Measurements from ENCODE around the gene SMCO4.
A peak's percentile ranks its signal among the peaks of the same experiment; 100 is the strongest.

Gene SMCO4

DNA sequence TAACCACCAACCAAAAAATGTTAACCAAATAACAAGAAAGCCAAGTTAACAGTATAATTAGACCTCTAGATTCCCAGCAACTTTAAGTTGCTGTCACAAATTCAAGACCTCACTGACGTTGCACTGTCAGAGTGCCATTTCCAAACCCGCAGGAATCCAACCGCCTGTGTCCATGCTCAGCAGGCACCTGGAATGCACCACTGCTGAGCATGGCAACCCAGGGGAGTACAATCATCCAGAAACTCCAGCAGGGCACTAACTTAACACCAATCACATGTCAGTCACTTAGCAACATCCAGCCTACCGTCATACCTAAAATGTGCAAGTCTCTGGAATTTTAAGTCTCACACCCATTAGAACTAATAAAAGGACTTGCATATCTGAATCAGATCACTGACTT lies 48.8 kb downstream of the SMCO4 start:
- Histone ChIP-seq H3K36me3 (ENCODE audit: control insufficient read depth, low read depth, low read length) (no peaks in the 10 kb centered on the region), H3K4me3 (ENCODE audit: low read length) (no peak overlapping the region), H3K4me1 (ENCODE audit: control insufficient read depth, low read depth, low read length) (peaks cover 60% of the 10 kb centered on the region), H3K27me3 (ENCODE audit: control insufficient read depth, insufficient read depth, low read length) (no peaks in the 10 kb centered on the region), H3K9ac (ENCODE audit: low read length) (no peak overlapping the region), H3K9me3 (ENCODE audit: control insufficient read depth, low read depth, low read length) (no peaks in the 10 kb centered on the region), H3K27ac (ENCODE audit: low read length) (no peak overlapping the region)

DNA sequence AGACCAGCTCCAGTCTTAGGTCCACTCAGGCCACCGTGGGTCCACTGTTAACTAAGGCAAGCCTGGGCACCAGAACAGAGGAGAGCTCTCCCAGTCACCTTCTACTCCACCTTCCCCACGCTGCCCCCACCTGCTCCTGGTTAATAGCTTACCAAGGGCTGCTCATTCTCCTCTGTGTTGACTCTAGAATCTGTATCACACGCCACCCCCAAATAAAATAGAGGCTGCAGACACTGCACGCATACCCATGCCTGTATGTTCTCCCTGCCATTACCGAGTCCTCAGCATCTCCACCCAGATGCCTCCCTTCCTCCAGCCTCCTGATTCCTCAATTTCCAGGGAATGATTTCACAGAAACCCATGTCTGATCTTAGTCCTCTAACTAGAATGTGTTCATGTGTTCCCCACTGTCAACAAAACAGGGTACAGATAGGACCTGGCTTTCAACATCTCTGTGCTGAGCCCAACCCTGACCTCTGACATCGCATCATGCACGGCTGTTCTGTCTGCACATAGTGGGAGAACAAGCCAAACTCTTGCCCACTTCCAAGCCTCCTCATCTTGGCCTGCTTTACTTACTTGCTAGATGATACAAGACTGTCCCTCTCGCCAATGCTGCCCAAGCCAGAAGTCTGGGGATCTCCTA lies 49.8 kb downstream of the SMCO4 start:
- Histone ChIP-seq H3K9me3 (ENCODE audit: control insufficient read depth, low read depth, low read length) (no peaks in the 10 kb centered on the region), H3K27ac (ENCODE audit: low read length) (no peak overlapping the region), H3K4me3 (ENCODE audit: low read length) (no peak overlapping the region), H3K36me3 (ENCODE audit: control insufficient read depth, low read depth, low read length) (no peaks in the 10 kb centered on the region), H3K9ac (ENCODE audit: low read length) (no peak overlapping the region), H3K27me3 (ENCODE audit: control insufficient read depth, insufficient read depth, low read length) (no peaks in the 10 kb centered on the region), H3K4me1 (ENCODE audit: control insufficient read depth, low read depth, low read length) (peaks cover 60% of the 10 kb centered on the region)

DNA sequence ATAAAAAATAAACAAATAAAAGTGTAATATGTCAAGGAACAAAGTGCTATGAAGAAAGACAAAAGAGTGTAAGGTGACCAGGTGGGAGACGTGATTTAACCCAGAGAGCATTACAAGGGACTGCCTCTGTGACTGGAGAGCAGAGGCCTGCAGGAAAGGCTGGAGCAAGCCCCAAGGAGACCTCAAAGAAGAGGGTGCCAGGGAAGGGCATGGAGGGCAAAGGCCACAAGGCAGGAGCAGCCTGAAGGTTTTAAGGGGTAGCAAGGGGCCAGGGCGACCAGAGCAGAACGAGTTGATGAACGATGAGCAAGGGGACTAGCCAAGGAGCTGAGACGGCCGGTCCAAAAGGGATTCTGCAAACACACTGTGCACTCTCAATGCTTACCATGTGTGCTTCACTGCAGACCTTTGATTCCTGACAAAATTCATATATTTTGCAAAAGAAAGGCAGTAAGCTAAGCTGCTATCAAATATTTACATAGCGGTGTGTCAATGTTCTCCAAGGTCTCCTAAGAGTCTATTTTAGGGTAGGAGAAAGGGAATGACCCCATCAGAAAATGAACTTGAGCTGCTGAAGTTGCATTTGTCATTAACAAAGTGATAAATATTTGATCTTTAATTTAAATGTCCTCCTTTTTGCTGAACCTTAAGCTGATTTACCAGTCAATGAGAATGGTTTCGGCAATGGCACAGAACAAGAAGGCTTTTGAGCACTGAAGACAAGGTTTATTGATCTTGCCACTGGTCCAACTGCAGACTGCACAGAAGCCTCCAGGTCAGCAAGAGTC lies 50.5 kb downstream of the SMCO4 start:
- H3K27ac ChIP-seq (ENCODE audit: low read length): no peak overlapping the region
- no peaks in the 10 kb centered on the region for H3K36me3 ChIP-seq (ENCODE audit: control insufficient read depth, low read depth, low read length)
- no peaks in the 10 kb centered on the region for H3K9me3 ChIP-seq (ENCODE audit: control insufficient read depth, low read depth, low read length)
- H3K4me3 ChIP-seq (ENCODE audit: low read length): no peak overlapping the region
- H3K27me3 ChIP-seq (ENCODE audit: control insufficient read depth, insufficient read depth, low read length): no peaks in the 10 kb centered on the region
- peaks cover 61% of the 10 kb centered on the region for H3K4me1 ChIP-seq (ENCODE audit: control insufficient read depth, low read depth, low read length)
- no peak overlapping the region for H3K9ac ChIP-seq (ENCODE audit: low read length)

DNA sequence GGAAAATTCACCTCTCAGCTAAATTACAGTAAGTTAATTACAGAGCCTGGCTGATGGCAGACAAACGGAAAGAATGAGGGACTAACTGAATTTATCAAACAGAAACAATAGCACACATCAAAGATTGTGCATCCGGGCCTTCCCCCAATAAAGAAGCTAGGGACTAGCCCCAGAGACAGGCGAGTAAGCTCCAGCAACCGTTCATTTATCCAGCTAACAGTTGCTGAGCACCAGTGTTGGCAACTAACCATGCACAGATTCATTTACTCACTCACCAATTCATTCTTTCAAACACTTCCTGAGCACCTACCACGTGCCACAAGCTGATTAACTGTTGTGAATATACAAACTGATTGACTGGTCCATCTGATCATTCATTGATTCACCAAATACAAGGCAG lies 51.2 kb downstream of the SMCO4 start:
- no peaks in the 10 kb centered on the region for H3K36me3 ChIP-seq (ENCODE audit: control insufficient read depth, low read depth, low read length)
- no peaks in the 10 kb centered on the region for H3K9me3 ChIP-seq (ENCODE audit: control insufficient read depth, low read depth, low read length)
- no peak overlapping the region for H3K27ac ChIP-seq (ENCODE audit: low read length)
- no peak overlapping the region for H3K4me3 ChIP-seq (ENCODE audit: low read length)
- peaks cover 62% of the 10 kb centered on the region for H3K4me1 ChIP-seq (ENCODE audit: control insufficient read depth, low read depth, low read length)
- H3K27me3 ChIP-seq (ENCODE audit: control insufficient read depth, insufficient read depth, low read length): no peaks in the 10 kb centered on the region
- H3K9ac ChIP-seq (ENCODE audit: low read length): no peak overlapping the region

GRCh38 chr11:93490996-93491618 lies 52.1 kb downstream of the SMCO4 start:
- Histone ChIP-seq H3K27ac (ENCODE audit: low read length) (no peak overlapping the region), H3K9me3 (ENCODE audit: control insufficient read depth, low read depth, low read length) (no peaks in the 10 kb centered on the region), H3K9ac (ENCODE audit: low read length) (no peak overlapping the region), H3K4me1 (ENCODE audit: control insufficient read depth, low read depth, low read length) (peaks cover 70% of the 10 kb centered on the region), H3K27me3 (ENCODE audit: control insufficient read depth, insufficient read depth, low read length) (no peaks in the 10 kb centered on the region), H3K36me3 (ENCODE audit: control insufficient read depth, low read depth, low read length) (no peaks in the 10 kb centered on the region), H3K4me3 (ENCODE audit: low read length) (peak overlapping the region; percentile 32)

GRCh38 chr11:93489841-93490240 lies 53.4 kb downstream of the SMCO4 start:
- H3K27me3 ChIP-seq (ENCODE audit: control insufficient read depth, insufficient read depth, low read length): no peaks in the 10 kb centered on the region

GRCh38 chr11:93487032-93487483 lies 56.1 kb downstream of the SMCO4 start:
- Histone ChIP-seq H3K4me1 (ENCODE audit: control insufficient read depth, low read depth, low read length) (peaks cover 66% of the 10 kb centered on the region), H3K9me3 (ENCODE audit: control insufficient read depth, low read depth, low read length) (no peaks in the 10 kb centered on the region), H3K27me3 (ENCODE audit: control insufficient read depth, insufficient read depth, low read length) (no peaks in the 10 kb centered on the region), H3K9ac (ENCODE audit: low read length) (no peak overlapping the region), H3K27ac (ENCODE audit: low read length) (no peak overlapping the region), H3K36me3 (ENCODE audit: control insufficient read depth, low read depth, low read length) (no peaks in the 10 kb centered on the region), H3K4me3 (ENCODE audit: low read length) (no peak overlapping the region)

More at GRCh38 chr11:93489841-93490240, 53.4 kb downstream of the SMCO4 start:
- Histone ChIP-seq H3K4me1 (ENCODE audit: control insufficient read depth, low read depth, low read length) (peaks cover 72% of the 10 kb centered on the region), H3K9me3 (ENCODE audit: control insufficient read depth, low read depth, low read length) (no peaks in the 10 kb centered on the region), H3K9ac (ENCODE audit: low read length) (no peak overlapping the region), H3K36me3 (ENCODE audit: control insufficient read depth, low read depth, low read length) (no peaks in the 10 kb centered on the region), H3K27ac (ENCODE audit: low read length) (no peak overlapping the region), H3K4me3 (ENCODE audit: low read length) (no peak overlapping the region)

- Histone ChIP-seq H3K27me3 (ENCODE audit: control insufficient read depth, insufficient read depth, low read length) (no peaks in the 10 kb centered on the region), H3K9ac (ENCODE audit: low read length) (no peak overlapping the region), H3K27ac (ENCODE audit: low read length) (no peak overlapping the region), H3K4me1 (ENCODE audit: control insufficient read depth, low read depth, low read length) (peaks cover 56% of the 10 kb centered on the region), H3K4me3 (ENCODE audit: low read length) (no peak overlapping the region), H3K36me3 (ENCODE audit: control insufficient read depth, low read depth, low read length) (no peaks in the 10 kb centered on the region), H3K9me3 (ENCODE audit: control insufficient read depth, low read depth, low read length) (no peaks in the 10 kb centered on the region)
These were observed 57.2 kb downstream of the SMCO4 start for GRCh38 chr11:93485983-93486382.

DNA sequence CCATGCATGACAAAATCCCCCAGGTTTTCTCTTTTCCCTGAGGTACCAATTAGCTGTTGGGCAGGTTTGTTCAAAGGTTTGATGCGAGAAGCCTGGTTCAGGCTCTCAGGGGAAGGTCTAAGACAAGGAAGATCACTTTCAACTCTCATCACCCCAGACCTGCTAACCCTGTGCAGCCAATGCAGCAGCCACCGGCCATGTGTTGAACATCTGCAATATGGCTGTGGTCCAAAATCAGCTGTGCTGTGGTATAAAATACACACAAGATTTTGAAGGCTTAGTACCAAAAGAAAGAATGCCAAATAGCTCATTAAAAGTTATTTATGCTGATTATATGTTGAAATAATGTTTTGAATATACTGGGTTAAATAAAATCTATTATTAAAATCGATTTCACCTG lies 58.5 kb downstream of the SMCO4 start:
- H3K9me3 ChIP-seq (ENCODE audit: control insufficient read depth, low read depth, low read length): no peaks in the 10 kb centered on the region
- no peak overlapping the region for H3K9ac ChIP-seq (ENCODE audit: low read length)
- no peak overlapping the region for H3K4me3 ChIP-seq (ENCODE audit: low read length)
- H3K27me3 ChIP-seq (ENCODE audit: control insufficient read depth, insufficient read depth, low read length): no peaks in the 10 kb centered on the region
- no peak overlapping the region for H3K27ac ChIP-seq (ENCODE audit: low read length)
- H3K36me3 ChIP-seq (ENCODE audit: control insufficient read depth, low read depth, low read length): no peaks in the 10 kb centered on the region
- peaks cover 43% of the 10 kb centered on the region for H3K4me1 ChIP-seq (ENCODE audit: control insufficient read depth, low read depth, low read length)

DNA sequence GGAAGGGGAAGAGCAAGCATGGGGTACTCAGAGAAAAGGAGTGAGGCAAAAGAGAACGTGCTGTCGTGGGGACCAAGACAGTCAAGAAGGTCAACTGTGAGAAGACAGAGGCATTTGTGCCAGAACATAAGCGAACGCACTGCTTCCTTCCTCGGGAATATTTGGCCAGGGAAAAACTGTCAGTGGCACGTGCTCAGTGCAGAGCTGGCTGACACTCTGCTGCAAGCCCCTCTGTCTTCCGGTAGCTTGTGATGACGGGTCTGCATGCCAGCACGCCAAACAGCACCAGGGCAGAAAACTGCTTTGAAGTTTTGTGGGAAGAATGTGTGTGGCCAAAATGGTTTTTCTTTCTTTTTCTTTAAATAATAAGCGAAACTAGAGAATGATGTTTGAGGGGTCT lies 60.6 kb downstream of the SMCO4 start:
- no peak overlapping the region for H3K4me3 ChIP-seq (ENCODE audit: low read length)
- H3K36me3 ChIP-seq (ENCODE audit: control insufficient read depth, low read depth, low read length): no peaks in the 10 kb centered on the region
- H3K27me3 ChIP-seq (ENCODE audit: control insufficient read depth, insufficient read depth, low read length): no peaks in the 10 kb centered on the region
- no peaks in the 10 kb centered on the region for H3K9me3 ChIP-seq (ENCODE audit: control insufficient read depth, low read depth, low read length)
- peaks cover 39% of the 10 kb centered on the region for H3K4me1 ChIP-seq (ENCODE audit: control insufficient read depth, low read depth, low read length)
- no peak overlapping the region for H3K9ac ChIP-seq (ENCODE audit: low read length)
- H3K27ac ChIP-seq (ENCODE audit: low read length): no peak overlapping the region

- H3K4me3 ChIP-seq (ENCODE audit: low read length): no peak overlapping the region
- no peaks in the 10 kb centered on the region for H3K27me3 ChIP-seq (ENCODE audit: control insufficient read depth, insufficient read depth, low read length)
- H3K9me3 ChIP-seq (ENCODE audit: control insufficient read depth, low read depth, low read length): no peaks in the 10 kb centered on the region
- no peak overlapping the region for H3K27ac ChIP-seq (ENCODE audit: low read length)
- no peaks in the 10 kb centered on the region for H3K36me3 ChIP-seq (ENCODE audit: control insufficient read depth, low read depth, low read length)
- H3K9ac ChIP-seq (ENCODE audit: low read length): no peak overlapping the region
- H3K4me1 ChIP-seq (ENCODE audit: control insufficient read depth, low read depth, low read length): peaks cover 39% of the 10 kb centered on the region
These were observed 61.5 kb downstream of the SMCO4 start for GRCh38 chr11:93481696-93482095.
